ENCODE results near the gene RIOK3. TPM values are rescaled to one million over a fixed set of nuclear protein-coding genes. Genes with fewer than 3 reads are reported as not detected.
"Not testable (repeated sequence)": the region's sequence is repeated elsewhere in the genome, so short reads cannot be mapped to it uniquely, and the experiment has no call there.

The RIOK3 gene
- total and polyA plus RNA-seq, 12 donors: 33.7 to 74.6 (median 61.8) TPM

- Histone ChIP-seq H3K27ac (no peak overlapping the region), H3K9me3 (no peaks in the 10 kb centered on the region), H3K36me3 (peaks cover 0 to 11% (median 0%) of the 10 kb centered on the region in 9 donors), H3K27me3 (no peaks in the 10 kb centered on the region), H3K4me1 (peaks cover 0 to 18% (median 0%) of the 10 kb centered on the region in 9 donors), H3K4me3 (no peak overlapping the region)
- intact Hi-C loops (cut with DNase I): no loop called here
- WGBS, 2 donors: 98 to 100% methylated on average over 1 of the region's 1 CpG
- no peak for DNase-seq
- TF ChIP-seq CTCF (IDR thresholded peaks at IDR 0.05): no peak
- no peak for ATAC-seq
Observed at GRCh38 chr18:23421277-23421676, 31.8 kb upstream of the RIOK3 start.

- Histone ChIP-seq H3K27ac (peak overlapping the region in 1 of 10 donors; percentile 33), H3K4me1 (peaks cover 0 to 12% (median 0%) of the 10 kb centered on the region in 9 donors), H3K36me3 (peaks cover 0 to 11% (median 0%) of the 10 kb centered on the region in 9 donors), H3K9me3 (peaks cover 0 to 2% (median 0%) of the 10 kb centered on the region in 11 donors), H3K4me3 (no peak overlapping the region), H3K27me3 (no peaks in the 10 kb centered on the region)
- WGBS, 2 donors: 50 to 59% methylated on average over 4 of the region's 4 CpGs
- ATAC-seq (peak in 7 of 8 donors; percentile 11 to 78 (median 55)), DNase-seq (peak in 1 of 2 donors; percentile 25)
- intact Hi-C loops (cut with DNase I): no loop called here
- no peak for TF ChIP-seq CTCF (IDR thresholded peaks at IDR 0.05)
Observed at GRCh38 chr18:23422751-23423418, 30.2 kb upstream of the RIOK3 start.

GRCh38 chr18:23424616-23425015 lies 28.5 kb upstream of the RIOK3 start:
- intact Hi-C loops (cut with DNase I): no loop called here
- no peaks in the 10 kb centered on the region for H3K27me3 ChIP-seq
- H3K4me3 ChIP-seq: no peak overlapping the region
- peaks cover 0 to 12% (median 0%) of the 10 kb centered on the region in 9 donors for H3K4me1 ChIP-seq
- H3K36me3 ChIP-seq: peaks cover 0 to 16% (median 0%) of the 10 kb centered on the region in 9 donors
- peaks cover 0 to 9% (median 0%) of the 10 kb centered on the region in 11 donors for H3K9me3 ChIP-seq
- DNase-seq (no peak), ATAC-seq (no peak)
- WGBS, 2 donors: 91 to 94% methylated on average over 4 of the region's 4 CpGs
- TF ChIP-seq CTCF (IDR thresholded peaks at IDR 0.05): no peak
- H3K27ac ChIP-seq: no peak overlapping the region

GRCh38 chr18:23428821-23429220 lies 24.3 kb upstream of the RIOK3 start:
- Histone ChIP-seq H3K36me3 (peaks cover 0 to 13% (median 0%) of the 10 kb centered on the region in 9 donors), H3K9me3 (peaks cover 0 to 9% (median 0%) of the 10 kb centered on the region in 11 donors), H3K4me3 (no peak overlapping the region), H3K4me1 (peaks cover 0 to 9% (median 0%) of the 10 kb centered on the region in 9 donors), H3K27me3 (no peaks in the 10 kb centered on the region), H3K27ac (no peak overlapping the region)
- 81 to 95% methylated on average over 3 of the region's 3 CpGs for WGBS, 2 donors
- intact Hi-C loops (cut with DNase I): no loop called here
- no peak for TF ChIP-seq CTCF (IDR thresholded peaks at IDR 0.05)
- no peak for DNase-seq
- ATAC-seq: no peak

- peaks cover 0 to 13% (median 0%) of the 10 kb centered on the region in 9 donors for H3K36me3 ChIP-seq
- DNase-seq; H3K27ac ChIP-seq; H3K4me1 ChIP-seq; intact Hi-C loops (cut with DNase I); H3K27me3 ChIP-seq; ATAC-seq; H3K9me3 ChIP-seq; H3K4me3 ChIP-seq: not testable (repeated sequence)
- WGBS, 2 donors: 58 to 60% methylated on average over 3 of the region's 3 CpGs
Observed at GRCh38 chr18:23429538-23429937, 23.5 kb upstream of the RIOK3 start.
